PC-3 (cell line): ENCODE data around the gene NOSIP. TPM values are rescaled to one million over a fixed set of nuclear protein-coding genes. Genes with fewer than 3 reads are reported as not detected.

Experiments
- ATAC-seq: fragments of 200-7000 bp; cut with Tn5 transposase; 2 replicates; pipeline ENCODE4 v1.9.1; 2020; ENCODE audit warnings: mild to moderate bottlenecking, moderate library complexity
- BruUV-seq: library from RNA; stranded (reverse); fragments of 400-500 nt; replicated peaks from 2 replicates; lab custom pipeline; 2021; lab: Mats Ljungman, UMichigan
- CTCF ChIA-PET: fragments of 300-600 bp; sonication (Branson Sonifier 250); formaldehyde crosslinking; loops from one replicate; lab custom pipeline; 2022; ENCODE audit warnings: antibody characterized with exemption; lab: Charles Lee
- POLR2A ChIA-PET: fragments of 300-600 bp; sonication (Branson Sonifier 250); formaldehyde crosslinking; loops from one replicate; lab custom pipeline; 2022; ENCODE audit warnings: antibody characterized with exemption; ENCODE audit not compliant: unreplicated experiment; lab: Charles Lee
- DNase-seq: peaks from one replicate; pipeline ENCODE4 v3.0.0-alpha.2; 2015
- H2AFZ ChIP-seq: fragments of 300-600 bp; sonication (generic); 2 replicates; pipeline ENCODE4 v1.6.0; 2016; ENCODE audit warnings: antibody characterized with exemption, low read length
- H3F3A ChIP-seq: fragments of 300-600 bp; sonication (generic); one replicate; pipeline ENCODE4 v1.6.0; 2017; ENCODE audit warnings: antibody characterized with exemption, low read length, control low read depth, mild to moderate bottlenecking; ENCODE audit not compliant: unreplicated experiment
- H3K27ac ChIP-seq: fragments of 300-600 bp; sonication (generic); 2 replicates; pipeline ENCODE4 v1.5.1; 2016; ENCODE audit warnings: mild to moderate bottlenecking, low read length
- H3K27me3 ChIP-seq: fragments of 300-600 bp; sonication (generic); 2 replicates; pipeline ENCODE4 v1.6.1; 2016; ENCODE audit warnings: low read length, mixed read lengths
- H3K36me3 ChIP-seq: fragments of 300-600 bp; sonication (generic); 2 replicates; pipeline ENCODE4 v1.6.1; 2016; ENCODE audit warnings: low read depth, mixed run types, low read length, mixed read lengths
- H3K4me1 ChIP-seq: fragments of 300-600 bp; sonication (generic); 2 replicates; pipeline ENCODE4 v1.5.1; 2016; ENCODE audit warnings: low read length; ENCODE audit not compliant: insufficient read depth
- H3K4me2 ChIP-seq: fragments of 300-600 bp; sonication (generic); 2 replicates; pipeline ENCODE4 v1.6.0; 2016; ENCODE audit warnings: low read length
- H3K4me3 ChIP-seq: fragments of 300-600 bp; sonication (generic); 2 replicates; pipeline ENCODE4 v1.5.1; 2016; ENCODE audit warnings: mild to moderate bottlenecking, low read length, mixed read lengths
- H3K79me2 ChIP-seq: fragments of 300-600 bp; sonication (generic); 2 replicates; pipeline ENCODE4 v1.6.1; 2017; ENCODE audit warnings: low read length, mixed read lengths
- H3K9ac ChIP-seq: fragments of 300-600 bp; sonication (generic); 2 replicates; pipeline ENCODE4 v1.6.0; 2016; ENCODE audit warnings: mild to moderate bottlenecking, low read length
- H3K9me2 ChIP-seq: fragments of 300-600 bp; sonication (generic); replicated peaks from 2 replicates; pipeline ENCODE4 v1.6.1; 2016; ENCODE audit warnings: mixed run types, low read length, mixed read lengths
- H3K9me3 ChIP-seq: fragments of 300-600 bp; sonication (generic); 2 replicates; pipeline ENCODE4 v1.6.1; 2016; ENCODE audit warnings: low read length, mixed read lengths
- H4K20me1 ChIP-seq: fragments of 300-600 bp; sonication (generic); 2 replicates; pipeline ENCODE4 v1.6.1; 2016; ENCODE audit warnings: low read length, mixed read lengths
- CTCF ChIP-seq: fragments of 300-600 bp; sonication (generic); conservative IDR thresholded peaks from 2 replicates; pipeline ENCODE4 v1.5.1; 2017; ENCODE audit warnings: antibody characterized with exemption, low read depth, mild to moderate bottlenecking, low read length
- EZH2 ChIP-seq: fragments of 300-600 bp; sonication (generic); IDR thresholded peaks from one replicate; pipeline ENCODE4 v1.6.1; 2017; ENCODE audit warnings: antibody characterized with exemption, mild to moderate bottlenecking, low read length; ENCODE audit not compliant: unreplicated experiment
- EZH2phosphoT487 ChIP-seq: fragments of 300-600 bp; sonication (generic); IDR thresholded peaks from 2 replicates; pipeline ENCODE4 v1.6.1; 2018; ENCODE audit warnings: mild to moderate bottlenecking, antibody characterized with exemption, low read length, borderline replicate concordance
- intact Hi-C: fragments of 100-400 bp; cut with micrococcal nuclease; formaldehyde crosslinking; loops from 2 replicates; pipeline ENCODE4 v1.9.0; 2023
- total RNA-seq: library from RNA; depleted of rRNA; stranded (reverse); fragments of >200 nt; gene quantifications from 2 replicates; pipeline ENCODE4 v1.2.3, GENCODE V29; 2014

Gene NOSIP
- total RNA-seq, 1 experiment from 2014 or later, result 195 TPM

DNA sequence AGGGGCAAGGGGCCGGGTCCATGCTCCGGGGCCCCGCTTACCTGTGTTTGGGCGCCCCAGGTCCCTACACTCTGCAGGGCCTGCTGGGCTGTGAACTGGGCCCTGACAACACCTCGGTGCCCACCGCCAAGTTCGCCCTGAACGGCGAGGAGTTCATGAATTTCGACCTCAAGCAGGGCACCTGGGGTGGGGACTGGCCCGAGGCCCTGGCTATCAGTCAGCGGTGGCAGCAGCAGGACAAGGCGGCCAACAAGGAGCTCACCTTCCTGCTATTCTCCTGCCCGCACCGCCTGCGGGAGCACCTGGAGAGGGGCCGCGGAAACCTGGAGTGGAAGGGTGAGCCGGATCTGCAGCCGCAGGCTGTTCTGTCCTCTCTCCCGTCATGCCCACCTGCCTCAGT is 66.2 kb downstream of the NOSIP start:
- no peaks in the 10 kb centered on the region for H3F3A ChIP-seq
- no peak for DNase-seq
- peaks cover 11% of the 10 kb centered on the region for H3K4me1 ChIP-seq
- CTCF ChIA-PET, result interaction anchor here (0.7 to 1.2 kb wide), 2 partner anchors 33 to 212 kb away, joined by 3 to 6 read pairs; no protein-coding TSS in a partner anchor
- POLR2A ChIA-PET, result no interaction called here
- H3K27me3 ChIP-seq, result no peaks in the 10 kb centered on the region
- TF ChIP-seq EZH2 (no peak), EZH2phosphoT487 (no peak), CTCF (no peak)
- H2AFZ ChIP-seq, result peak overlapping the region; percentile 100; the same call in 1 of the 2 replicates
- H3K4me2 ChIP-seq, result peak overlapping the region; percentile 99
- ATAC-seq, result no peak
- intact Hi-C loops, result no loop called here
- H3K27ac ChIP-seq, result no peak overlapping the region
- peak overlapping the region; percentile 97; the same call in 1 of the 2 replicates for H3K4me3 ChIP-seq
- H4K20me1 ChIP-seq, result no peaks in the 10 kb centered on the region
- H3K9me3 ChIP-seq, result no peaks in the 10 kb centered on the region
- H3K36me3 ChIP-seq, result no peaks in the 10 kb centered on the region
- H3K79me2 ChIP-seq, result no peaks in the 10 kb centered on the region
- BruUV-seq, result no TSS peak
- no peak overlapping the region for H3K9ac ChIP-seq
- no peaks in the 10 kb centered on the region for H3K9me2 ChIP-seq

GRCh38 chr19:49513746-49514118 is 66.6 kb downstream of the NOSIP start:
- Histone ChIP-seq H2AFZ (peak overlapping the region; percentile 100), H3K27me3 (no peaks in the 10 kb centered on the region), H3K9me2 (no peaks in the 10 kb centered on the region), H3K9me3 (no peaks in the 10 kb centered on the region), H4K20me1 (no peaks in the 10 kb centered on the region), H3K27ac (no peak overlapping the region), H3K79me2 (no peaks in the 10 kb centered on the region), H3K4me3 (peak overlapping the region; percentile 97), H3F3A (no peaks in the 10 kb centered on the region), H3K9ac (peak overlapping the region; percentile 71), H3K36me3 (no peaks in the 10 kb centered on the region), H3K4me2 (peak overlapping the region; percentile 99), H3K4me1 (peaks cover 11% of the 10 kb centered on the region)
- ChIA-PET CTCF (interaction anchor here (0.7 to 1.2 kb wide), 2 partner anchors 33 to 212 kb away, joined by 3 to 6 read pairs; no protein-coding TSS in a partner anchor), POLR2A (no interaction called here)
- ATAC-seq (peak; percentile 21), DNase-seq (no peak)
- TF ChIP-seq EZH2 (no peak), CTCF (no peak), EZH2phosphoT487 (no peak)
- intact Hi-C loops, result loop anchor here (1.0 kb wide), 1 partner anchor 20 kb away; no protein-coding TSS in a partner anchor
- BruUV-seq, result TSS peak; percentile 67
